GM12872 (cell line): Measurements from ENCODE around the gene RPS23.

Experiments
- CTCF ChIP-seq: IDR thresholded peaks from 3 replicates; pipeline ENCODE4 v1.5.1; 2011; ENCODE audit warnings: low read depth, mild to moderate bottlenecking, low read length, moderate library complexity; ENCODE audit not compliant: insufficient read depth

Gene RPS23

DNA sequence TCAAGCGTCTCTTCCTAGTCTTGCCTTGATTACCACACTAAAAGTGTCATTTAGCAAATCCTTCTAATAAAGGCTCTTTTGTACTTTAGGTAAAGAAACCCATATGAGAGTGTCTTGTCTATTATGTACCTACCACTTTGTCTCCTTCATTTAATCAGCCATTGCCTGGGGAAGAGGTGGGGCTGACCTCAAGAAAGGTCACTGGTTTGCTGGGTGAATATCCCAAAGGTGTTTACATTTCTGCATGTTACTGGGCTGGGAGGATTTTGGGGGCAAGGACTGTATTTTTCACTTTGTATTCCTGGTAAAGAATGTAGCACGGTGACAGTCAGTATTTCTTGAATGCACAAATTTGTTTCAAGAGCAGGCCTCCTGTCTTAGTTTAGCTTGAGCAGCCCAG, 11.9 kb upstream of the RPS23 start:
- no peak for TF ChIP-seq CTCF

- TF ChIP-seq CTCF: no peak
Observed at GRCh38 chr5:82287625-82288024, 9.5 kb upstream of the RPS23 start.

GRCh38 chr5:82285206-82285605, 7.1 kb upstream of the RPS23 start:
- TF ChIP-seq CTCF: no peak

GRCh38 chr5:82283893-82284292, 5.7 kb upstream of the RPS23 start:
- no peak for TF ChIP-seq CTCF

DNA sequence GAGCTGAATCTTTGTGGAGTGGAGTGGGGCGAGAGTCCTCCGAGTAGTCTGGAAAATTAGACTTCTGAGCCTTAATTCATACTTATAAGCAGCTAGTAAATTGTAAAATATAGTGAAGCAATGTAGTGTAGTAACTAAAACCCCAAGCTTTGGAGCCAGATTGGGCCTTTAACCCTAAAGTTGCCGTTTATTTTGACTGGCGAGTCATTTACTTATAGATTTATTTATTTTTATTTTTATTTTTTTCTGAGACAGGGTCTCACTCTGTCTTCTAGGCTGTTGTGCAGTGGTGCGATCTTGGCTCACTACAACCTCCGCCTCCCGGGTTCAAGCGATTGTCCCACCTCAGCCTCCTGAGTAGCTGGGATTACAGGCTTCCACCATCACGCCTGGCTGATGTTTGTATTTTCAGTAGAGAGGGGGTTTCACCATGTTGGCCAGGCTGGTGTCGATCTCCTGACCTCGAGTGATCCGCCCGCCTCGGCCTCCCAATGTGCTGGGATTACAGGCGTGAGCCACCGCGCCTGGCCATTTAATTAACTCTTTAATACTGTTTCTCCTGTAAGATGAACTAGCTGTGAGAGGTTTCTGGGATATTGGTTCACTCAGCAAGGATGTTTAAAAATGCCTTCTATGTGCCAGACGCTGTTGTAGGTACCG, 687 bp upstream of the RPS23 start:
- no peak for TF ChIP-seq CTCF

- TF ChIP-seq CTCF: no peak
Observed at GRCh38 chr5:82277613-82277986, 554 bp downstream of the RPS23 start.

DNA sequence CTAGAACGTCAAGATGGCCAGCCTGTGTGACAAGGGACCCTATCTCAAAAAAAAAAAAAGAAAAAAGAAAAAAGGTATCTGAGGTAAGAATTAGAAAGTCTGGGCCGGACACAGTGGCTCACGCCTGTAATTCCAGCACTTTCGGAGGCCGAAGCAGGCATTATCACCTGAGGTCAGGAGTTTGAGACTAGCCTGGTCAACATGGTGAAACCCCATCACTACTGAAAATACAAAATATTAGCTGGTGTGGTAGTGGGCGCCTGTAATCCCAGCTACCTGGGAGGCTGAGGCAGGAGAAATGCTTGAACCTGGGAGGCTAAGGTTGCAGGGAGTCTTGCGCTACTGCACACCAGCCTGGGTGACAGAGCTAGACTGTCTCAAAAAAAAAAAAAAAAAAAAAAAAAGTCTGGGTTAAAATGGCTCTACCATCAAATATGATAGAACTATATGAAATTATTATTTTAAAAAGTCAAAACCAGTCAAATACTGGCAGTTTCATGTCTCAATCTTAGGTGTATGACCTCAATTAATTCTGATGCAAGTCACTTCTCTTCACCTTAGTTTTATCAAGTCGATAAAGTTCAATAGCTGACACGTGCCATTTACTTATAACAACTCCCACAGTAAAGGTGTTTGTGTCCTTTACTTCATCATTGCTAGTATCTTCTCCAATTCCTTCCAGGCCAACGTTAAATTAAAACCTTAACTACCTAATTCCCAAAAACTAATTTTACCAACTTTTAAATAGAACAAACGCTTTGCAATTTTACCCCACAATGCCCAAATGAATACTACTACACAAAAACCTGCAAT, 1.1 kb downstream of the RPS23 start:
- no peak for TF ChIP-seq CTCF
